IMR-90 (cell line): ENCODE data around the gene RANBP10. TPM values are rescaled to one million over a fixed set of nuclear protein-coding genes. Genes with fewer than 3 reads are reported as not detected.

Source experiments
- ATAC-seq: fragments of 200-7000 bp; cut with Tn5 transposase; 2 replicates; pipeline ENCODE4 v1.9.1; 2020; ENCODE audit warnings: low read depth, mild to moderate bottlenecking, moderate library complexity
- Bru-seq: library from RNA; stranded (reverse); fragments of 400-500 nt; gene quantifications from one replicate; lab custom pipeline; 2021; lab: Mats Ljungman, UMichigan
- BruChase-seq, 2 experiments: library from RNA; stranded (reverse); fragments of 400-500 nt; gene quantifications; one replicate each; lab custom pipeline; 2021; lab: Mats Ljungman, UMichigan
- BruUV-seq: library from RNA; stranded (reverse); fragments of 400-500 nt; replicated peaks from 2 replicates; lab custom pipeline; 2021; lab: Mats Ljungman, UMichigan
- CTCF ChIA-PET: fragments of 300-600 bp; formaldehyde crosslinking; extraction: SDS; loops from one replicate; lab custom pipeline; 2021; ENCODE audit warnings: antibody characterized with exemption; lab: Yijun Ruan, JAX
- POLR2A ChIA-PET: fragments of 300-600 bp; sonication (Branson Sonifier 250); formaldehyde crosslinking; loops from one replicate; lab custom pipeline; 2022; ENCODE audit warnings: antibody characterized with exemption; ENCODE audit not compliant: unreplicated experiment; lab: Charles Lee
- DNase-seq: peaks from one replicate; pipeline ENCODE4 v3.0.0; 2013
- H2AFZ ChIP-seq: replicated peaks from 2 replicates; pipeline ENCODE3; 2013; ENCODE audit warnings: low read length, mild to moderate bottlenecking; ENCODE audit not compliant: poor library complexity
- H2AK5ac ChIP-seq: 2 replicates; pipeline ENCODE4 v1.6.1; 2013; ENCODE audit warnings: low read depth, low read length, inconsistent platforms
- H2AK9ac ChIP-seq: replicated peaks from 2 replicates; pipeline ENCODE3; 2013; ENCODE audit warnings: mild to moderate bottlenecking, low read depth, low read length, moderate library complexity; ENCODE audit not compliant: poor library complexity
- H2BK120ac ChIP-seq: 2 replicates; pipeline ENCODE4 v1.6.1; 2013; ENCODE audit warnings: low read depth, low read length, inconsistent platforms
- H2BK15ac ChIP-seq: 3 replicates; pipeline ENCODE4 v1.6.1; 2013; ENCODE audit warnings: low read depth, low read length, inconsistent platforms
- H2BK20ac ChIP-seq: 2 replicates; pipeline ENCODE4 v1.6.1; 2013; ENCODE audit warnings: low read depth, mild to moderate bottlenecking, inconsistent platforms, low read length, moderate library complexity
- H2BK5ac ChIP-seq: 2 replicates; pipeline ENCODE4 v1.6.1; 2013; ENCODE audit warnings: mild to moderate bottlenecking, low read depth, low read length, inconsistent platforms; ENCODE audit not compliant: poor library complexity, severe bottlenecking
- H3K14ac ChIP-seq: replicated peaks from 2 replicates; pipeline ENCODE4 v1.6.1; 2013; ENCODE audit warnings: low read depth, low read length, inconsistent platforms
- H3K18ac ChIP-seq: 2 replicates; pipeline ENCODE4 v1.6.1; 2013; ENCODE audit warnings: low read depth, low read length, control low read depth
- H3K23ac ChIP-seq: 2 replicates; pipeline ENCODE4 v1.6.1; 2013; ENCODE audit warnings: low read depth, low read length, inconsistent platforms
- H3K27ac ChIP-seq: 2 replicates; pipeline ENCODE4 v1.5.1; 2013; ENCODE audit warnings: mild to moderate bottlenecking, control low read depth, low read length; ENCODE audit not compliant: insufficient read depth
- H3K27me3 ChIP-seq: 2 replicates; pipeline ENCODE4 v1.6.1; 2013; ENCODE audit warnings: low read length; ENCODE audit not compliant: control insufficient read depth, insufficient read depth
- H3K36me3 ChIP-seq: 2 replicates; pipeline ENCODE4 v1.6.1; 2013; ENCODE audit warnings: low read length, mixed read lengths; ENCODE audit not compliant: control insufficient read depth, insufficient read depth
- H3K4ac ChIP-seq: 2 replicates; pipeline ENCODE4 v1.6.1; 2013; ENCODE audit warnings: low read depth, low read length, inconsistent platforms
- H3K4me1 ChIP-seq: 2 replicates; pipeline ENCODE4 v1.6.1; 2013; ENCODE audit warnings: low read length, mixed read lengths; ENCODE audit not compliant: control insufficient read depth, insufficient read depth
- H3K4me2 ChIP-seq: 2 replicates; pipeline ENCODE4 v1.6.1; 2013; ENCODE audit warnings: low read depth, mild to moderate bottlenecking, control low read depth, low read length, moderate library complexity
- H3K4me3 ChIP-seq: 2 replicates; pipeline ENCODE4 v1.5.1; 2013; ENCODE audit warnings: low read depth, mild to moderate bottlenecking, control low read depth, low read length, moderate library complexity; ENCODE audit not compliant: insufficient read depth
- H3K56ac ChIP-seq: 2 replicates; pipeline ENCODE4 v1.6.1; 2013; ENCODE audit warnings: low read length, inconsistent platforms; ENCODE audit not compliant: insufficient read depth; ENCODE audit errors: extremely low read depth
- H3K79me1 ChIP-seq, 2 experiments: 2 replicates each; pipeline ENCODE4 v1.6.1; 2013; ENCODE audit warnings: low read length in 2 of 2, inconsistent platforms in 1 of 2, low read depth in 1 of 2
- H3K9ac ChIP-seq: 2 replicates; pipeline ENCODE4 v1.6.1; 2013; ENCODE audit warnings: low read depth, low read length, control low read depth
- H3K9me1 ChIP-seq: 2 replicates; pipeline ENCODE4 v1.6.1; 2013; ENCODE audit warnings: low read length, inconsistent platforms; ENCODE audit not compliant: insufficient read depth
- H3K9me3 ChIP-seq: 2 replicates; pipeline ENCODE4 v1.6.1; 2013; ENCODE audit warnings: low read length; ENCODE audit not compliant: control insufficient read depth, insufficient read depth
- H4K20me1 ChIP-seq: 2 replicates; pipeline ENCODE4 v1.6.1; 2013; ENCODE audit warnings: low read length, inconsistent platforms; ENCODE audit not compliant: insufficient read depth
- H4K5ac ChIP-seq: 2 replicates; pipeline ENCODE4 v1.6.1; 2013; ENCODE audit warnings: mild to moderate bottlenecking, low read depth, low read length, control low read depth
- H4K8ac ChIP-seq, 2 experiments: 2 replicates each; pipeline ENCODE4 v1.6.1; 2013; ENCODE audit warnings: low read depth in 2 of 2, low read length in 2 of 2, control low read depth in 1 of 2, inconsistent platforms in 1 of 2
- H4K91ac ChIP-seq: 2 replicates; pipeline ENCODE4 v1.6.1; 2013; ENCODE audit warnings: low read depth, low read length, inconsistent platforms; ENCODE audit not compliant: insufficient read depth
- BHLHE40 ChIP-seq: fragments of 150-350 bp; IDR thresholded peaks from 2 replicates; pipeline ENCODE4 v1.6.1; 2016; ENCODE audit warnings: mild to moderate bottlenecking, low read depth, low read length
- CEBPB ChIP-seq: IDR thresholded peaks from 2 replicates; pipeline ENCODE4 v1.6.1; 2012; ENCODE audit warnings: low read depth, low read length, improper control_type of control experiment
- CHD1 ChIP-seq: IDR thresholded peaks from 2 replicates; pipeline ENCODE4 v1.6.1; 2012; ENCODE audit warnings: low read depth, low read length, improper control_type of control experiment
- FOS ChIP-seq: fragments of 150-350 bp; IDR thresholded peaks from 2 replicates; pipeline ENCODE4 v1.6.1; 2016; ENCODE audit warnings: low read depth, low read length
- MAFK ChIP-seq: IDR thresholded peaks from 2 replicates; pipeline ENCODE4 v1.6.1; 2012; ENCODE audit warnings: low read depth, low read length, improper control_type of control experiment
- MAZ ChIP-seq: IDR thresholded peaks from 2 replicates; pipeline ENCODE4 v1.6.1; 2012; ENCODE audit warnings: low read depth, mild to moderate bottlenecking, low read length, improper control_type of control experiment, moderate library complexity, borderline replicate concordance
- MXI1 ChIP-seq: IDR thresholded peaks from 2 replicates; pipeline ENCODE4 v1.6.1; 2012; ENCODE audit warnings: low read depth, mild to moderate bottlenecking, low read length, moderate library complexity, borderline replicate concordance
- NFE2L2 ChIP-seq: fragments of 150-350 bp; IDR thresholded peaks from 2 replicates; pipeline ENCODE4 v1.6.1; 2016; ENCODE audit warnings: low read depth, mild to moderate bottlenecking, low read length
- POLR2A ChIP-seq: IDR thresholded peaks from 2 replicates; pipeline ENCODE4 v1.6.1; 2012; ENCODE audit warnings: mild to moderate bottlenecking, low read depth, low read length
- RAD21 ChIP-seq: IDR thresholded peaks from 2 replicates; pipeline ENCODE4 v1.6.1; 2012; ENCODE audit warnings: low read length, improper control_type of control experiment
- RFX5 ChIP-seq: IDR thresholded peaks from 2 replicates; pipeline ENCODE4 v1.8.0; 2012; ENCODE audit warnings: low read depth, mild to moderate bottlenecking, low read length, moderate library complexity
- SMC3 ChIP-seq: fragments of 150-350 bp; IDR thresholded peaks from 2 replicates; pipeline ENCODE4 v1.6.1; 2016; ENCODE audit warnings: low read depth, mild to moderate bottlenecking, antibody characterized with exemption, low read length, moderate library complexity
- WGBS, 2 experiments: methylation state at CpG; one replicate each; pipeline versions ENCODE4 v1.1.5 to v1.1.7; 2013; ENCODE audit warnings: missing lambda C conversion rate in 2 of 2; ENCODE audit not compliant: insufficient read length in 1 of 2; ENCODE audit errors: extremely low coverage in 2 of 2; 5-methylcytosine and 5-hydroxymethylcytosine counted together
- dilution Hi-C: fragments of 300-500 bp; cut with HindIII; formaldehyde crosslinking; loops from one replicate; pipeline ENCODE4 v1.14.3; 2018; ENCODE audit warnings: low sequenced_read_pairs; ENCODE audit not compliant: unreplicated experiment
- in situ Hi-C: fragments of 300-500 bp; cut with MboI; formaldehyde crosslinking; loops from 3 replicates; pipeline ENCODE4 v1.14.3; 2019; ENCODE audit warnings: low sequenced_read_pairs, inconsistent platforms, mixed read lengths
- intact Hi-C: fragments of 100-400 bp; cut with micrococcal nuclease; formaldehyde crosslinking; loops from 2 replicates; pipeline ENCODE4 v1.10.0; 2022
- long read RNA-seq: library from polyadenylated mRNA; unstranded; transcript quantifications from one replicate; pipeline ENCODE4 v2.0.0, GENCODE V29; 2021; ENCODE audit not compliant: unreplicated experiment
- polyA plus RNA-seq, 3 experiments: library from polyadenylated mRNA; depleted of rRNA; stranded (reverse); fragments of >200 nt; gene quantifications; 2 replicates each; pipeline ENCODE4 v1.2.3, GENCODE V29; 2012; ENCODE audit warnings: low replicate concordance in 1 of 3
- total RNA-seq: library from RNA; depleted of rRNA; stranded (reverse); fragments of >200 nt; gene quantifications from 2 replicates; pipeline ENCODE4 v1.2.3, GENCODE V29; 2012; rRNA removed
- TF ChIP-seq, protein P1 (sequence below): fragments of 150-350 bp; IDR thresholded peaks from 2 replicates; pipeline ENCODE4 v1.6.1; 2017; ENCODE audit warnings: mild to moderate bottlenecking, antibody characterized with exemption, low read length, low read depth
- TF ChIP-seq, protein P2 (sequence below): fragments of 150-350 bp; IDR thresholded peaks from 2 replicates; pipeline ENCODE4 v1.6.1; 2016; ENCODE audit warnings: low read depth, mild to moderate bottlenecking, low read length, moderate library complexity, borderline replicate concordance

The RANBP10 gene
- total RNA-seq (2.2 and 2.7 TPM in 2 replicates), polyA plus RNA-seq (2012; rRNA removed) (12.1 and 13.0 TPM in 2 replicates), Bru-seq, nascent RNA (percentile 68 among the genes with signal in this experiment), BruChase-seq, experiment 1, labeled RNA remaining after a 6-hour chase (percentile 88 among the genes with signal in this experiment), BruChase-seq, experiment 2, labeled RNA remaining after a 2-hour chase (percentile 74 among the genes with signal in this experiment)
- polyA plus RNA-seq (2012; cell fraction: cytosol; rRNA removed) = 5.8 and 7.9 TPM in 2 replicates
- polyA plus RNA-seq (2012; cell fraction: nucleus; rRNA removed; ENCODE audit: low replicate concordance) = 37.6 and 40.5 TPM in 2 replicates
- long read RNA-seq, full-length matches to known transcripts = 1 of 14 reads
- long read RNA-seq, partial matches to known transcripts = 3 of 14 reads
- long read RNA-seq, other reads (novel, unspliced or antisense) = 10 of 14 reads

DNA sequence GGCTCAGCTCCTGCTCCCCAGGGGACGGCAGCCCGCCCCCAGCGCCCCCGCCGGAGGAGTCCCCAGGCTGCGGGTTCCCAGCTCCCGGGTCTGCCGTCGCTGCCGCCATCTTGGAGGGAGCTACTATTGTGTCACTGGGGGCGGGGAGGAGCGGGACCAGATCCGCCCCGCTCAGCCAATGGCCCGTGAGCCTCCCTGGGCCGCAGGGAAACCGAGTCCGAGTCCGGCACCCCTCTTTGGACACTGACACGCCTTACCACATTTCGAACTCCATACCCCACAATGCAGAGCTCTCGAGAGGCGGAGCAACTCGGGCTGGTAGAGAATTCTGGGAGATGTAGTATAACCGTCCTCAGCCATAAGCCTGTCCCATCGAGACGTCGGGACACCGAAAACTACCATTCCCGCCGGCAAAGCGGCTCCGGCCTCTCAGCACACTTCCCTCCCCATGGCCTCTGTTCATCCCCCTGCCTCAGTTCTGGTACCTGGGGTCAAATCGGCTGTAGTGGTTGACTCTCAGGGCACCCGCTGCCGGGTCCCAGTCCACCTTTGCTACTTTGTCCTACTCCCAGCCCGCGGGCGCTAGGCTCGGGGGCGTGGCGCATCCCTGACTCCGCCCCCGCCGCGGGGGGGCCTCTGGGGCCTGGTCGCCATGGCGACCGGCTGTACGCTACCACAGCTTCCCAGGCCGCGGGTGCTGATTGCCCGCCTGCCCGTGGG lies at the start of gene RANBP10, which contains the start of gene TSNAXIP1:
Gene RANBP10, minus strand, starts transcription at position 133 of the 720 bp plus-strand sequence. Its CDS starts 24 bp downstream, at position 109.
Gene TSNAXIP1, plus strand, starts transcription at position 462 of the 720 bp plus-strand sequence. CDS start 261 bp downstream, outside the sequence.
- dilution Hi-C loops (no loop called here), in situ Hi-C loops (no loop called here), intact Hi-C loops (loop anchor here (5.0 to 10.0 kb wide), 3 partner anchors 89 to 282 kb away; partner anchors contain the start of genes GFOD2 and RIPOR1)
- H3K23ac ChIP-seq = peak within 1 kb of the TSS; percentile 95
- H3K4ac ChIP-seq = peak within 1 kb of the TSS; percentile 74
- H3K18ac ChIP-seq = no peak within 1 kb of the TSS
- ATAC-seq = peak; percentile 96
- peak within 1 kb of the TSS; percentile 59 for H3K27ac ChIP-seq
- peak within 1 kb of the TSS; percentile 96 for H2AFZ ChIP-seq
- H3K4me3 ChIP-seq = peak within 1 kb of the TSS; percentile 76
- peaks cover 9% of the 10 kb centered on the region; the same call in 1 of the 2 replicates for H4K20me1 ChIP-seq
- peak within 1 kb of the TSS; percentile 52 for H2BK5ac ChIP-seq
- peak within 1 kb of the TSS; percentile 87 for H2AK5ac ChIP-seq
- BruUV-seq = no TSS peak
- H4K91ac ChIP-seq = peak within 1 kb of the TSS; percentile 72
- H4K5ac ChIP-seq = no peak within 1 kb of the TSS
- H2AK9ac ChIP-seq = peak within 1 kb of the TSS; percentile 99
- peak within 1 kb of the TSS; percentile 80; the same call in 1 of the 3 replicates for H2BK15ac ChIP-seq
- DNase-seq = peak; percentile 99
- H3K4me1 ChIP-seq = peaks cover 6% of the 10 kb centered on the region
- peak within 1 kb of the TSS; percentile 24 to 82; a peak in 2 of 4 replicates for H4K8ac ChIP-seq
- H3K14ac ChIP-seq = peak within 1 kb of the TSS; percentile 76
- 0% methylated on average over 14 of the region's 54 CpGs; no CpG with 5 or more reads in 1 of the 2 experiments for whole genome bisulfite sequencing, 2 experiments
- H3K36me3 ChIP-seq = peaks cover 6% of the 10 kb centered on the region
- peak within 1 kb of the TSS; percentile 75 for H3K9ac ChIP-seq
- peak within 1 kb of the TSS; percentile 98 for H3K4me2 ChIP-seq
- CTCF ChIA-PET = interaction anchor here (0.6 to 1.8 kb wide), 2 partner anchors 10 to 306 kb away, joined by 3 to 19 read pairs; no protein-coding TSS in a partner anchor
- H3K9me1 ChIP-seq = peaks cover 10% of the 10 kb centered on the region
- no peaks in the 10 kb centered on the region for H3K27me3 ChIP-seq
- POLR2A ChIA-PET = interaction anchor here (0.6 to 0.8 kb wide), 2 partner anchors 59 to 134 kb away, joined by 3 to 4 read pairs; no protein-coding TSS in a partner anchor
- H3K79me1 ChIP-seq = peaks cover 10 to 48% of the 10 kb centered on the region in 2 experiments
- H3K9me3 ChIP-seq = no peaks in the 10 kb centered on the region
- H2BK120ac ChIP-seq = peak within 1 kb of the TSS; percentile 79
- no peak within 1 kb of the TSS; the same call in 1 of the 2 replicates for H2BK20ac ChIP-seq
- H3K56ac ChIP-seq = peak within 1 kb of the TSS; percentile 22
- TF ChIP-seq MAZ = peak; percentile 86; the same call in 1 of the 2 replicates
- no peak; the same call in 1 of the 2 replicates for TF ChIP-seq BHLHE40
- TF ChIP-seq RAD21 = no peak
- TF ChIP-seq CEBPB = peak; percentile 87
- TF ChIP-seq RFX5 = no peak
- TF ChIP-seq, protein P1, sequence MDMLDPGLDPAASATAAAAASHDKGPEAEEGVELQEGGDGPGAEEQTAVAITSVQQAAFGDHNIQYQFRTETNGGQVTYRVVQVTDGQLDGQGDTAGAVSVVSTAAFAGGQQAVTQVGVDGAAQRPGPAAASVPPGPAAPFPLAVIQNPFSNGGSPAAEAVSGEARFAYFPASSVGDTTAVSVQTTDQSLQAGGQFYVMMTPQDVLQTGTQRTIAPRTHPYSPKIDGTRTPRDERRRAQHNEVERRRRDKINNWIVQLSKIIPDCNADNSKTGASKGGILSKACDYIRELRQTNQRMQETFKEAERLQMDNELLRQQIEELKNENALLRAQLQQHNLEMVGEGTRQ = peak; percentile 0; the same call in 1 of the 2 replicates
- TF ChIP-seq, protein P2, sequence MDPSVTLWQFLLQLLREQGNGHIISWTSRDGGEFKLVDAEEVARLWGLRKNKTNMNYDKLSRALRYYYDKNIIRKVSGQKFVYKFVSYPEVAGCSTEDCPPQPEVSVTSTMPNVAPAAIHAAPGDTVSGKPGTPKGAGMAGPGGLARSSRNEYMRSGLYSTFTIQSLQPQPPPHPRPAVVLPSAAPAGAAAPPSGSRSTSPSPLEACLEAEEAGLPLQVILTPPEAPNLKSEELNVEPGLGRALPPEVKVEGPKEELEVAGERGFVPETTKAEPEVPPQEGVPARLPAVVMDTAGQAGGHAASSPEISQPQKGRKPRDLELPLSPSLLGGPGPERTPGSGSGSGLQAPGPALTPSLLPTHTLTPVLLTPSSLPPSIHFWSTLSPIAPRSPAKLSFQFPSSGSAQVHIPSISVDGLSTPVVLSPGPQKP = no peak
- TF ChIP-seq SMC3 = no peak; the same call in 1 of the 2 replicates
- TF ChIP-seq FOS = no peak
- TF ChIP-seq CHD1 = no peak
- TF ChIP-seq POLR2A = peak; percentile 82
- TF ChIP-seq MAFK = no peak
- TF ChIP-seq MXI1 = peak; percentile 74
- TF ChIP-seq NFE2L2 = no peak
